ENCODE results near the gene BTN1A1.

The BTN1A1 gene

DNA sequence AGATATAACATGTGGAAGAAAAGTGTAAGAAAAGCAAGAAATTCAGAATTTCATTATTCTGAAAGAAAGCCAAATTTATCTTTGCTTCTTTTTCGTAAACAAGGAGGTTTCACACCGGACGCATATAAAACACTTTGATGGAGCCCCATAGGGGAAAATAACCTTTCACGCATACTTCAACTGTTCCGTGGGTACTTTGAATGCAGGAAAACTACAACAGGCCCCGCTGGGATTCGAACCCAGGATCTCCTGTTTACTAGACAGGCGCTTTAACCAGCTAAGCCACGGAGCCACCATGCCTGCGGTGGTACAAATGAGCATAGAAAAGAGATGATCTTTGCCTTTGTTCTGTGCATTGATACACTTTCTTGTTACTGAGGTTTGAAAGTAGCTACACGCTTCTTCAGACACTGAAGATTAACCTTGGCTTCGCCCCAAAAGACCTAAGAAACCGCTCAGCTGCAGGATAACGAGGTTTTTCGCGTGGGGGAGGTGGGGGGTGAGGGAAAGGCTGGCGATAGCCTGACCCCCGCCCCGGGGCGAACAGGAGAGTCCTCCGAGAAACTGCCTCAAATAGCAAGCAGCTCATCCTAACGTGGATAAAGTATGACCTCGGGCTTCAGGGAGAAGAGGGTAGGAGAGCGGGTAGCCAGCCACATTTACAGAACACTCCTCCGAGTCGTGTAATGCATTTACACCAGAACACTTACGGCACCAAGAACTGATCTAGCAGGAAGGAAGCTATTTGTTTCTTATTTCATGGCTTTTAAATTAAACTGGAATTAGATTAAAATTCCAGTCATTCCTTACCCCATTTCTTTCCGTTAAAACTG is 32.8 kb downstream of the BTN1A1 start (continued):
- no peak for TF ChIP-seq SETDB1 (IDR thresholded peaks at IDR 0.05; ENCODE audit: insufficient read length, low read length)
- TF ChIP-seq, protein P1, sequence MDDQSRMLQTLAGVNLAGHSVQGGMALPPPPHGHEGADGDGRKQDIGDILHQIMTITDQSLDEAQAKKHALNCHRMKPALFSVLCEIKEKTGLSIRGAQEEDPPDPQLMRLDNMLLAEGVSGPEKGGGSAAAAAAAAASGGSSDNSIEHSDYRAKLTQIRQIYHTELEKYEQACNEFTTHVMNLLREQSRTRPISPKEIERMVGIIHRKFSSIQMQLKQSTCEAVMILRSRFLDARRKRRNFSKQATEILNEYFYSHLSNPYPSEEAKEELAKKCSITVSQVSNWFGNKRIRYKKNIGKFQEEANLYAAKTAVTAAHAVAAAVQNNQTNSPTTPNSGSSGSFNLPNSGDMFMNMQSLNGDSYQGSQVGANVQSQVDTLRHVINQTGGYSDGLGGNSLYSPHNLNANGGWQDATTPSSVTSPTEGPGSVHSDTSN (CRISPR knock-in tag; IDR thresholded peaks at IDR 0.05): no peak
- no peak for TF ChIP-seq ZSCAN23 (tag by site-specific recombination; IDR thresholded peaks at IDR 0.05)
- TF ChIP-seq RBAK (tag by site-specific recombination; IDR thresholded peaks at IDR 0.05): no peak
- 0 out of 2 replicates have a peak, but pooled peaks have one; percentile 31 for TF ChIP-seq ZSCAN4 (tag by site-specific recombination; IDR thresholded peaks at IDR 0.05)
- TF ChIP-seq, protein P2, sequence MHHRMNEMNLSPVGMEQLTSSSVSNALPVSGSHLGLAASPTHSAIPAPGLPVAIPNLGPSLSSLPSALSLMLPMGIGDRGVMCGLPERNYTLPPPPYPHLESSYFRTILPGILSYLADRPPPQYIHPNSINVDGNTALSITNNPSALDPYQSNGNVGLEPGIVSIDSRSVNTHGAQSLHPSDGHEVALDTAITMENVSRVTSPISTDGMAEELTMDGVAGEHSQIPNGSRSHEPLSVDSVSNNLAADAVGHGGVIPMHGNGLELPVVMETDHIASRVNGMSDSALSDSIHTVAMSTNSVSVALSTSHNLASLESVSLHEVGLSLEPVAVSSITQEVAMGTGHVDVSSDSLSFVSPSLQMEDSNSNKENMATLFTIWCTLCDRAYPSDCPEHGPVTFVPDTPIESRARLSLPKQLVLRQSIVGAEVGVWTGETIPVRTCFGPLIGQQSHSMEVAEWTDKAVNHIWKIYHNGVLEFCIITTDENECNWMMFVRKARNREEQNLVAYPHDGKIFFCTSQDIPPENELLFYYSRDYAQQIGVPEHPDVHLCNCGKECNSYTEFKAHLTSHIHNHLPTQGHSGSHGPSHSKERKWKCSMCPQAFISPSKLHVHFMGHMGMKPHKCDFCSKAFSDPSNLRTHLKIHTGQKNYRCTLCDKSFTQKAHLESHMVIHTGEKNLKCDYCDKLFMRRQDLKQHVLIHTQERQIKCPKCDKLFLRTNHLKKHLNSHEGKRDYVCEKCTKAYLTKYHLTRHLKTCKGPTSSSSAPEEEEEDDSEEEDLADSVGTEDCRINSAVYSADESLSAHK (tag by site-specific recombination; IDR thresholded peaks at IDR 0.05): peak; percentile 69; the same call in 1 of the 2 replicates
- no peak for TF ChIP-seq ZNF654 (tag by site-specific recombination; IDR thresholded peaks at IDR 0.05; ENCODE audit: low read depth)
- TF ChIP-seq KLF10 (tag by site-specific recombination; IDR thresholded peaks at IDR 0.05): peak; percentile 77
- no peak for TF ChIP-seq ZNF707 (tag by site-specific recombination; IDR thresholded peaks at IDR 0.05)
- no peak for TF ChIP-seq ZNF398 (tag by site-specific recombination; IDR thresholded peaks at IDR 0.05)
- TF ChIP-seq ZNF184 (tag by site-specific recombination; IDR thresholded peaks at IDR 0.05): peak; percentile 76; the same call in 1 of the 2 replicates
- 0 out of 2 replicates have a peak, but pooled peaks have one; percentile 8 for TF ChIP-seq PRDM6 (tag by site-specific recombination; IDR thresholded peaks at IDR 0.05)
- TF ChIP-seq GLIS2 (tag by site-specific recombination; IDR thresholded peaks at IDR 0.05): no peak
- no peak for TF ChIP-seq ZNF266 (tag by site-specific recombination; IDR thresholded peaks at IDR 0.05; ENCODE audit: low read depth)
- TF ChIP-seq, protein P3, sequence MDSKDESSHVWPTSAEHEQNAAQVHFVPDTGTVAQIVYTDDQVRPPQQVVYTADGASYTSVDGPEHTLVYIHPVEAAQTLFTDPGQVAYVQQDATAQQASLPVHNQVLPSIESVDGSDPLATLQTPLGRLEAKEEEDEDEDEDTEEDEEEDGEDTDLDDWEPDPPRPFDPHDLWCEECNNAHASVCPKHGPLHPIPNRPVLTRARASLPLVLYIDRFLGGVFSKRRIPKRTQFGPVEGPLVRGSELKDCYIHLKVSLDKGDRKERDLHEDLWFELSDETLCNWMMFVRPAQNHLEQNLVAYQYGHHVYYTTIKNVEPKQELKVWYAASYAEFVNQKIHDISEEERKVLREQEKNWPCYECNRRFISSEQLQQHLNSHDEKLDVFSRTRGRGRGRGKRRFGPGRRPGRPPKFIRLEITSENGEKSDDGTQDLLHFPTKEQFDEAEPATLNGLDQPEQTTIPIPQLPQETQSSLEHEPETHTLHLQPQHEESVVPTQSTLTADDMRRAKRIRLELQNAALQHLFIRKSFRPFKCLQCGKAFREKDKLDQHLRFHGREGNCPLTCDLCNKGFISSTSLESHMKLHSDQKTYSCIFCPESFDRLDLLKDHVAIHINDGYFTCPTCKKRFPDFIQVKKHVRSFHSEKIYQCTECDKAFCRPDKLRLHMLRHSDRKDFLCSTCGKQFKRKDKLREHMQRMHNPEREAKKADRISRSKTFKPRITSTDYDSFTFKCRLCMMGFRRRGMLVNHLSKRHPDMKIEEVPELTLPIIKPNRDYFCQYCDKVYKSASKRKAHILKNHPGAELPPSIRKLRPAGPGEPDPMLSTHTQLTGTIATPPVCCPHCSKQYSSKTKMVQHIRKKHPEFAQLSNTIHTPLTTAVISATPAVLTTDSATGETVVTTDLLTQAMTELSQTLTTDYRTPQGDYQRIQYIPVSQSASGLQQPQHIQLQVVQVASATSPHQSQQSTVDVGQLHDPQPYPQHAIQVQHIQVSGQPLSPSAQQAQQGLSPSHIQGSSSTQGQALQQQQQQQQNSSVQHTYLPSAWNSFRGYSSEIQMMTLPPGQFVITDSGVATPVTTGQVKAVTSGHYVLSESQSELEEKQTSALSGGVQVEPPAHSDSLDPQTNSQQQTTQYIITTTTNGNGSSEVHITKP (tag by site-specific recombination; IDR thresholded peaks at IDR 0.05): peak; percentile 49; the same call in 1 of the 2 replicates
- peak; percentile 37; the same call in 1 of the 2 replicates for TF ChIP-seq ZXDB (tag by site-specific recombination; IDR thresholded peaks at IDR 0.05)
- TF ChIP-seq ZNF777 (tag by site-specific recombination; IDR thresholded peaks at IDR 0.05; ENCODE audit: borderline replicate concordance): no peak
- TF ChIP-seq ZNF175 (tag by site-specific recombination; IDR thresholded peaks at IDR 0.05): no peak
- TF ChIP-seq IKZF3 (tag by site-specific recombination; IDR thresholded peaks at IDR 0.05): peak; percentile 50
- TF ChIP-seq HOXD13 (CRISPR knock-in tag; IDR thresholded peaks at IDR 0.05; ENCODE audit: borderline replicate concordance): no peak
- TF ChIP-seq KLF8 (tag by site-specific recombination; IDR thresholded peaks at IDR 0.05): peak; percentile 73
- TF ChIP-seq ZNF561 (tag by site-specific recombination; IDR thresholded peaks at IDR 0.05; ENCODE audit: borderline replicate concordance): peak; percentile 87
- TF ChIP-seq ZNF610 (tag by site-specific recombination; IDR thresholded peaks at IDR 0.05; ENCODE audit: borderline replicate concordance): no peak
- TF ChIP-seq REPIN1 (tag by site-specific recombination; IDR thresholded peaks at IDR 0.05; ENCODE audit: low read depth): peak; percentile 56; the same call in 1 of the 2 replicates
- no peak for TF ChIP-seq HOXC10 (CRISPR knock-in tag; IDR thresholded peaks at IDR 0.05)
